H9 (cell line): ENCODE measurements around the gene PCDHGA3. TPM values are rescaled to one million over a fixed set of nuclear protein-coding genes. Genes with fewer than 3 reads are reported as not detected.

ENCODE experiments used
- DNase-seq: peaks from one replicate; pipeline ENCODE4 v3.0.0-alpha.2; 2017
- H2AFZ ChIP-seq: one replicate; pipeline ENCODE4 v1.6.1; 2013; ENCODE audit warnings: mild to moderate bottlenecking, low read length, control low read depth, moderate library complexity
- H2AK5ac ChIP-seq: 2 replicates; pipeline ENCODE4 v1.6.1; 2013; ENCODE audit warnings: low read length, control low read depth, mixed read lengths; ENCODE audit not compliant: insufficient read length
- H2BK120ac ChIP-seq: one replicate; pipeline ENCODE4 v1.6.1; 2013; ENCODE audit warnings: low read depth, mild to moderate bottlenecking, low read length, control low read depth, inconsistent platforms; ENCODE audit not compliant: poor library complexity, severe bottlenecking
- H2BK12ac ChIP-seq: 2 replicates; pipeline ENCODE4 v1.6.1; 2013; ENCODE audit warnings: low read length, control low read depth, mixed read lengths, low read depth; ENCODE audit not compliant: insufficient read length
- H2BK15ac ChIP-seq: 2 replicates; pipeline ENCODE4 v1.6.1; 2013; ENCODE audit warnings: low read depth, low read length, control low read depth
- H2BK20ac ChIP-seq: one replicate; pipeline ENCODE4 v1.6.1; 2013; ENCODE audit warnings: low read depth, mild to moderate bottlenecking, low read length, control low read depth, inconsistent platforms; ENCODE audit not compliant: poor library complexity, severe bottlenecking
- H2BK5ac ChIP-seq: 2 replicates; pipeline ENCODE4 v1.6.1; 2013; ENCODE audit warnings: low read length, control low read depth, mixed read lengths; ENCODE audit not compliant: insufficient read length
- H3K14ac ChIP-seq: 2 replicates; pipeline ENCODE4 v1.6.1; 2013; ENCODE audit warnings: low read length, control low read depth; ENCODE audit not compliant: insufficient read depth
- H3K18ac ChIP-seq: 2 replicates; pipeline ENCODE4 v1.6.1; 2013; ENCODE audit warnings: low read depth, mild to moderate bottlenecking, mixed read lengths, low read length, control low read depth; ENCODE audit not compliant: insufficient read length
- H3K23ac ChIP-seq: 2 replicates; pipeline ENCODE4 v1.6.1; 2013; ENCODE audit warnings: low read length, control low read depth, mixed read lengths, low read depth; ENCODE audit not compliant: insufficient read length
- H3K23me2 ChIP-seq: 2 replicates; pipeline ENCODE4 v1.6.1; 2013; ENCODE audit warnings: low read depth, mild to moderate bottlenecking, mixed read lengths, low read length, control low read depth; ENCODE audit not compliant: insufficient read length, poor library complexity, severe bottlenecking
- H3K27ac ChIP-seq: 2 replicates; pipeline ENCODE4 v1.5.1; 2013; ENCODE audit warnings: low read length, control low read depth, mixed read lengths, low read depth; ENCODE audit not compliant: insufficient read length
- H3K27me3 ChIP-seq: 2 replicates; pipeline ENCODE4 v1.6.1; 2013; ENCODE audit warnings: low read length, control low read depth, inconsistent platforms; ENCODE audit not compliant: insufficient read depth
- H3K4ac ChIP-seq: 2 replicates; pipeline ENCODE4 v1.6.1; 2013; ENCODE audit warnings: low read depth, mild to moderate bottlenecking, control low read depth, inconsistent platforms, low read length, moderate library complexity
- H3K4me1 ChIP-seq: 2 replicates; pipeline ENCODE4 v1.6.1; 2013; ENCODE audit warnings: low read length, control low read depth, inconsistent platforms; ENCODE audit not compliant: insufficient read depth
- H3K4me2 ChIP-seq: 2 replicates; pipeline ENCODE4 v1.6.1; 2013; ENCODE audit warnings: low read length, control low read depth, mixed read lengths; ENCODE audit not compliant: insufficient read length, insufficient read depth
- H3K56ac ChIP-seq: 2 replicates; pipeline ENCODE4 v1.6.1; 2013; ENCODE audit warnings: low read depth, mild to moderate bottlenecking, mixed read lengths, low read length, control low read depth; ENCODE audit not compliant: insufficient read length
- H3K79me1 ChIP-seq: 2 replicates; pipeline ENCODE4 v1.6.1; 2013; ENCODE audit warnings: low read depth, mild to moderate bottlenecking, moderate library complexity, low read length, control low read depth, inconsistent platforms; ENCODE audit not compliant: insufficient read depth, poor library complexity, severe bottlenecking
- H3K79me2 ChIP-seq: 2 replicates; pipeline ENCODE4 v1.6.1; 2013; ENCODE audit warnings: low read length, control low read depth, inconsistent platforms; ENCODE audit not compliant: insufficient read depth
- H3K9ac ChIP-seq: 2 replicates; pipeline ENCODE4 v1.6.1; 2013; ENCODE audit warnings: low read length, control low read depth, mixed read lengths; ENCODE audit not compliant: insufficient read length; ENCODE audit errors: extremely low read depth
- H3K9me3 ChIP-seq: one replicate; pipeline ENCODE4 v1.6.1; 2013; ENCODE audit warnings: low read depth, low read length, inconsistent platforms; ENCODE audit not compliant: control insufficient read depth
- H3T11ph ChIP-seq: one replicate; pipeline ENCODE4 v1.6.1; 2013; ENCODE audit warnings: mild to moderate bottlenecking, low read length, control low read depth, inconsistent platforms
- H4K20me1 ChIP-seq: one replicate; pipeline ENCODE4 v1.6.1; 2013; ENCODE audit not compliant: control insufficient read depth, insufficient read length, insufficient read depth
- H4K5ac ChIP-seq: 2 replicates; pipeline ENCODE4 v1.6.1; 2013; ENCODE audit warnings: low read depth, mild to moderate bottlenecking, mixed read lengths, low read length, control low read depth; ENCODE audit not compliant: insufficient read length
- H4K8ac ChIP-seq: replicated peaks from 2 replicates; pipeline ENCODE4 v1.6.1; 2013; ENCODE audit warnings: low read length, control low read depth, mixed read lengths, low read depth; ENCODE audit not compliant: insufficient read length
- H4K91ac ChIP-seq: 2 replicates; pipeline ENCODE4 v1.6.1; 2013; ENCODE audit warnings: low read depth, mild to moderate bottlenecking, moderate library complexity, mixed read lengths, low read length, control low read depth; ENCODE audit not compliant: insufficient read length
- H3K27ac Mint-ChIP-seq, 3 experiments: 2 replicates in 2 of 3; 3 replicates in 1 of 3; pipeline ENCODE4 v1.8.0; 2020 to 2021; ENCODE audit warnings: mixed read lengths in 3 of 3, mild to moderate bottlenecking in 1 of 3, moderate library complexity in 1 of 3
- H3K27me3 Mint-ChIP-seq: 2 replicates; pipeline ENCODE4 v1.8.0; 2021; ENCODE audit warnings: low read depth, mild to moderate bottlenecking, moderate library complexity, mixed read lengths
- H3K36me3 Mint-ChIP-seq, 3 experiments: 2 replicates in 2 of 3; 3 replicates in 1 of 3; pipeline ENCODE4 v1.8.0; 2020 to 2021; ENCODE audit warnings: low read depth in 3 of 3, mixed read lengths in 3 of 3; ENCODE audit not compliant: insufficient read depth in 1 of 3
- H3K4me1 Mint-ChIP-seq, 2 experiments: 2 replicates each; pipeline ENCODE4 v1.8.0; 2020; ENCODE audit warnings: mixed read lengths in 2 of 2
- H3K4me3 Mint-ChIP-seq, 2 experiments: 2 replicates in 1 of 2; 3 replicates in 1 of 2; pipeline ENCODE4 v1.8.0; 2020 to 2021; ENCODE audit warnings: mild to moderate bottlenecking in 2 of 2, mixed read lengths in 2 of 2, moderate library complexity in 1 of 2
- H3K9me3 Mint-ChIP-seq, 2 experiments: 2 replicates in 1 of 2; 3 replicates in 1 of 2; pipeline ENCODE4 v1.8.0; 2020; ENCODE audit warnings: mild to moderate bottlenecking in 2 of 2, mixed read lengths in 2 of 2, moderate library complexity in 1 of 2
- whole genome bisulfite sequencing: extraction: QIAGEN DNeasy Blood & Tissue Kit; methylation state at CpG from one replicate; pipeline ENCODE4 v1.1.7; 2013; ENCODE audit warnings: missing lambda C conversion rate, low lambda C conversion rate, mixed read lengths; ENCODE audit not compliant: insufficient read length; ENCODE audit errors: extremely low coverage; 5-methylcytosine and 5-hydroxymethylcytosine counted together
- total RNA-seq: library from RNA; stranded (reverse); gene quantifications from 2 replicates; pipeline ENCODE4 v1.2.1, GENCODE V29; 2021
- TF ChIP-seq, protein P1 (sequence below): fragments of 200-600 bp; sonication (generic); conservative IDR thresholded peaks from 3 replicates; pipeline ENCODE4 v1.8.0; 2021; ENCODE audit warnings: antibody characterized with exemption, mild to moderate bottlenecking

PCDHGA3 gene
- total RNA-seq, 1 experiment from 2014 or later = 0.94 TPM

DNA sequence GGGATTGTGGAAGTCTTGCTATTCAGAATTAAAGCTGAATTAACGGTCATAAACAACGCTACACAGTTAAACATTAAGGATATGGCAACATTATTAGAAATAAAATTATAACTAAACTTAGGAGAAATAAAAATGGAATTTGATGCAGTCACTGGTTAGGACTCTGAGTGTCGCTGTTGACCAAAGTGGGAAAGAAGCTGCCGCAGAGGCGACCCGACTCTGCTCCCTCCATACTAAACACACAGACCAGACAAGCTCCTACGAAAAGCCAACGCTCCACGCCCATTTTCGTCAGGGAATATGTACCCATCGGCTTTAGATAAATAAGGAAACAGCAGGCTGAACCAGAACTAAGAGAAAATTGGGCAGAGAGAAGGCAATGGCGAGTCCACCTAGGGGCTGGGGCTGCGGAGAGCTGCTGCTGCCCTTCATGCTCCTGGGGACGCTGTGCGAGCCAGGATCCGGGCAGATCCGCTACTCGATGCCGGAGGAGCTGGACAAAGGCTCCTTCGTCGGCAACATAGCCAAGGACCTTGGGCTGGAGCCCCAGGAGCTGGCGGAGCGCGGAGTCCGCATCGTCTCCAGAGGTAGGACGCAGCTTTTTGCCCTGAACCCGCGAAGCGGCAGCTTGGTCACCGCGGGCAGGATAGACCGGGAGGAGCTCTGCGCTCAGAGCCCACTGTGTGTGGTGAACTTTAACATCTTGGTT, 20.5 kb downstream of the PCDHGA3 start, which contains the start of gene PCDHGA5:
PCDHGA5 (plus strand) TSS at position 211 of the 709 bp plus-strand sequence; CDS start at position 380, 169 bp downstream.
- no peak within 1 kb of the TSS for H2BK12ac ChIP-seq
- H2BK15ac ChIP-seq = no peak within 1 kb of the TSS
- no peak within 1 kb of the TSS for H3K27ac ChIP-seq
- Mint-ChIP-seq H3K27ac (no peak within 1 kb of the TSS), H3K4me3 (no peak within 1 kb of the TSS), H3K4me1 (peaks cover 7 to 15% of the 10 kb centered on the region in 2 experiments; a peak in 3 of 4 replicates), H3K27me3 (peaks cover 7% of the 10 kb centered on the region), H3K9me3 (peaks cover 68 to 73% of the 10 kb centered on the region in 2 experiments), H3K36me3 (peaks cover 46 to 65% (median 57%) of the 10 kb centered on the region in 3 experiments)
- H2AK5ac ChIP-seq = no peak within 1 kb of the TSS
- peaks cover 22% of the 10 kb centered on the region for H3K9me3 ChIP-seq
- no peak within 1 kb of the TSS for H3K23ac ChIP-seq
- no peak within 1 kb of the TSS for H3K4ac ChIP-seq
- no peak within 1 kb of the TSS for H3T11ph ChIP-seq
- no peak within 1 kb of the TSS for H3K56ac ChIP-seq
- H2BK5ac ChIP-seq = no peak within 1 kb of the TSS
- H4K91ac ChIP-seq = no peak within 1 kb of the TSS
- H3K27me3 ChIP-seq = no peaks in the 10 kb centered on the region
- no peak within 1 kb of the TSS for H3K4me2 ChIP-seq
- no peak within 1 kb of the TSS for H3K18ac ChIP-seq
- H2BK120ac ChIP-seq = no peak within 1 kb of the TSS
- WGBS = no CpG with 5 or more reads among the region's 34 CpGs
- no peak within 1 kb of the TSS for H4K8ac ChIP-seq
- no peaks in the 10 kb centered on the region for H3K79me2 ChIP-seq
- TF ChIP-seq, protein P1, sequence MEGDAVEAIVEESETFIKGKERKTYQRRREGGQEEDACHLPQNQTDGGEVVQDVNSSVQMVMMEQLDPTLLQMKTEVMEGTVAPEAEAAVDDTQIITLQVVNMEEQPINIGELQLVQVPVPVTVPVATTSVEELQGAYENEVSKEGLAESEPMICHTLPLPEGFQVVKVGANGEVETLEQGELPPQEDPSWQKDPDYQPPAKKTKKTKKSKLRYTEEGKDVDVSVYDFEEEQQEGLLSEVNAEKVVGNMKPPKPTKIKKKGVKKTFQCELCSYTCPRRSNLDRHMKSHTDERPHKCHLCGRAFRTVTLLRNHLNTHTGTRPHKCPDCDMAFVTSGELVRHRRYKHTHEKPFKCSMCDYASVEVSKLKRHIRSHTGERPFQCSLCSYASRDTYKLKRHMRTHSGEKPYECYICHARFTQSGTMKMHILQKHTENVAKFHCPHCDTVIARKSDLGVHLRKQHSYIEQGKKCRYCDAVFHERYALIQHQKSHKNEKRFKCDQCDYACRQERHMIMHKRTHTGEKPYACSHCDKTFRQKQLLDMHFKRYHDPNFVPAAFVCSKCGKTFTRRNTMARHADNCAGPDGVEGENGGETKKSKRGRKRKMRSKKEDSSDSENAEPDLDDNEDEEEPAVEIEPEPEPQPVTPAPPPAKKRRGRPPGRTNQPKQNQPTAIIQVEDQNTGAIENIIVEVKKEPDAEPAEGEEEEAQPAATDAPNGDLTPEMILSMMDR = no peak
- no peaks in the 10 kb centered on the region for H4K20me1 ChIP-seq
- H3K9ac ChIP-seq = no peak within 1 kb of the TSS
- H4K5ac ChIP-seq = no peak within 1 kb of the TSS
- no peaks in the 10 kb centered on the region for H3K23me2 ChIP-seq
- H3K79me1 ChIP-seq = no peaks in the 10 kb centered on the region
- H3K14ac ChIP-seq = no peak within 1 kb of the TSS
- H2BK20ac ChIP-seq = no peak within 1 kb of the TSS
- DNase-seq = no peak
- H3K4me1 ChIP-seq = no peaks in the 10 kb centered on the region
- H2AFZ ChIP-seq = no peak within 1 kb of the TSS
